HepG2 (cell line): ENCODE measurements around the gene PPY. TPM values are rescaled to one million over a fixed set of nuclear protein-coding genes. Genes with fewer than 3 reads are reported as not detected.

ENCODE experiments used
- ESRRA ChIP-seq: sonication (generic); formaldehyde crosslinking; IDR thresholded peaks from 2 replicates; pipeline ENCODE4 v1.5.1; 2020; ENCODE audit warnings: mild to moderate bottlenecking, low read depth, missing genetic modification reagents
- KDM4B ChIP-seq: sonication (generic); formaldehyde crosslinking; IDR thresholded peaks from 2 replicates; pipeline ENCODE4 v1.4.0; 2020; ENCODE audit warnings: missing genetic modification reagents
- MEIS1 ChIP-seq: sonication (generic); formaldehyde crosslinking; IDR thresholded peaks from 2 replicates; pipeline ENCODE4 v1.9.0; 2021; ENCODE audit warnings: mild to moderate bottlenecking, missing genetic modification reagents, moderate library complexity, borderline replicate concordance
- MYPOP ChIP-seq: sonication (generic); formaldehyde crosslinking; IDR thresholded peaks from 2 replicates; pipeline ENCODE4 v1.8.1; 2023; ENCODE audit warnings: mild to moderate bottlenecking, moderate library complexity, missing genetic modification reagents
- NFKBIZ ChIP-seq: IDR thresholded peaks from 2 replicates; pipeline ENCODE4 v1.6.1; 2018; ENCODE audit warnings: missing genetic modification reagents, missing compliant biosample characterization
- NFYB ChIP-seq: sonication (generic); formaldehyde crosslinking; IDR thresholded peaks from 2 replicates; pipeline ENCODE4 v1.4.0; 2020; ENCODE audit warnings: missing genetic modification reagents
- NR1H2 ChIP-seq: sonication (generic); formaldehyde crosslinking; IDR thresholded peaks from 2 replicates; pipeline ENCODE4 v1.8.1; 2022; ENCODE audit warnings: low read depth, missing genetic modification reagents, borderline replicate concordance
- RARG ChIP-seq: sonication (generic); formaldehyde crosslinking; IDR thresholded peaks from 2 replicates; pipeline ENCODE4 v1.4.0; 2020; ENCODE audit warnings: low read depth, mild to moderate bottlenecking, missing genetic modification reagents
- TFDP1 ChIP-seq: IDR thresholded peaks from 2 replicates; pipeline ENCODE4 v1.6.1; 2016; ENCODE audit warnings: missing compliant biosample characterization, missing genetic modification reagents, borderline replicate concordance
- ZMYM3 ChIP-seq: sonication (generic); formaldehyde crosslinking; IDR thresholded peaks from 2 replicates; pipeline ENCODE4 v1.5.1; 2020; ENCODE audit warnings: mild to moderate bottlenecking, missing genetic modification reagents
- ZNF513 ChIP-seq: sonication (generic); formaldehyde crosslinking; conservative IDR thresholded peaks from 2 replicates; pipeline ENCODE4 v1.5.0; 2020; ENCODE audit warnings: missing genetic modification reagents
- polyA plus RNA-seq, 8 experiments: library from polyadenylated mRNA; depleted of rRNA in 3 of 8; stranded (reverse) in 7 of 8; unstranded in 1 of 8; fragments of >200 nt; fragmentation: Illumina TruSeq in 4 of 8; extraction: Trizol in 4 of 8; gene quantifications; 2 replicates each; pipeline versions ENCODE4 v1.2.1 to v1.2.3, GENCODE V29; 2011 to 2016; ENCODE audit warnings: low read depth in 4 of 8, missing spikeins in 1 of 8, mixed read lengths in 1 of 8; ENCODE audit not compliant: insufficient read depth in 1 of 8
- total RNA-seq, 5 experiments: library from RNA; depleted of rRNA; stranded (reverse); fragments of >200 nt; fragmentation: Illumina TruSeq; extraction: Trizol; gene quantifications; 2 replicates each; pipeline ENCODE4 v1.2.3, GENCODE V29; 2016; ENCODE audit warnings: low read depth in 1 of 5

PPY gene
- total and polyA plus RNA-seq, 2 of the 13 experiments (the other 11 are each of a cell fraction or from before 2014, with no cell fraction given): not detected

- TF ChIP-seq NFYB (peak; percentile 93), KDM4B (no peak), NR1H2 (CRISPR knock-in tag) (no peak), ZMYM3 (CRISPR knock-in tag) (no peak), RARG (CRISPR knock-in tag) (no peak), TFDP1 (CRISPR knock-in tag) (peak; percentile 67; the same call in 1 of the 2 replicates), ESRRA (CRISPR knock-in tag) (0 out of 2 replicates have a peak, but pooled peaks have one; percentile 15), NFKBIZ (CRISPR knock-in tag) (no peak), ZNF513 (CRISPR knock-in tag) (no peak), MYPOP (no peak), MEIS1 (CRISPR knock-in tag) (no peak)
- TF ChIP-seq, all 625 proteins: peak for 16
Measured at GRCh38 chr17:43900183-43900857, 42.0 kb downstream of the PPY start (continued).
